ENCODE results near the gene WWOX. TPM values are rescaled to one million over a fixed set of nuclear protein-coding genes. Genes with fewer than 3 reads are reported as not detected.

Gene WWOX
- total and polyA plus RNA-seq, 2 experiments from 2014 or later: 17.0 to 39.8 TPM

DNA sequence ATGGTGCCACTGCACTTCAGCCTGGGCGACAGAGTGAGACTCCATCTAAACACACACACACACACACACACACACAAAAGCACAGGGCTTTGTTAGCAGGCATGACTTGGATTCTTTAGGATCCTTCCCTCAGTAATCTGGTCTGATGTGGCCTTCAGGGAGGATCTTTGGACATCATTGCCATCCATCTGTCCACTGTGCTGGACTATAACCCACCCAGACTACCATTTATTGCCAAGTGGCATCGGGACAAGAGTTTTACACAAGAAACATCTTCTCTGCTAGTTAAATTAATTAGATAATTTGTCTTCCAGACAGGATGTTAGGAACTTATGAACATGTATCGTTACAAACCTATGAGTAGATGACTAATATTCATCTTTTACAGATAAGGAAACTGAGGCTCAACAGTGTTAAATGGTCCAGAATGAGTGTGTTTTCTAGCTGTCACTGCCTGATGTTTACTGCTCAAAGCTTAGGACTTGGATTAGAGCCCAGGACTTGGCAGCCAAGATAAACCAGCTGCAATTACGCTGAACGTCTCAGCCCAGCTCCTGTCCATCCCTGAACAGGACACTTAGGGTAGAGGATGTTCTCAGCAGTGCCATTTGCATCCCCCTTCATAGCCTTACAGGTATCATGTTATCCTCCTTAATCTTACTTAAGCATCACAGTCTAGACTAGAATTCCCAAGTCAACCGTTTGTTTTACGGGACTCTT is 285.8 kb downstream of the WWOX start:
- Histone ChIP-seq H3K79me2 (no peaks in the 10 kb centered on the region), H3K27ac (no peak overlapping the region), H3K4me1 (ENCODE audit: insufficient read depth) (no peaks in the 10 kb centered on the region), H3K9me2 (replicated peaks; ENCODE audit: insufficient read depth) (no peaks in the 10 kb centered on the region), H3K4me2 (no peak overlapping the region), H3K4me3 (no peak overlapping the region), H3K36me3 (replicated peaks; ENCODE audit: insufficient read depth, low read depth) (no peaks in the 10 kb centered on the region), H3K27me3 (no peaks in the 10 kb centered on the region), H4K20me1 (ENCODE audit: insufficient read depth, poor library complexity, severe bottlenecking) (no peaks in the 10 kb centered on the region), H2AFZ (no peak overlapping the region), H3K9me3 (ENCODE audit: low read depth) (no peaks in the 10 kb centered on the region)
- no peak for DNase-seq (ENCODE audit: low spot score)
- 78% methylated on average over 7 of the region's 7 CpGs for WGBS (ENCODE audit: low lambda C conversion rate, missing lambda C conversion rate)
- TF ChIP-seq EZH2 (IDR thresholded peaks at IDR 0.05; ENCODE audit: borderline replicate concordance) (no peak), EZH2phosphoT487 (IDR thresholded peaks at IDR 0.05; ENCODE audit: low read depth, severe bottlenecking, unreplicated experiment) (no peak)
- TF ChIP-seq, protein P1, sequence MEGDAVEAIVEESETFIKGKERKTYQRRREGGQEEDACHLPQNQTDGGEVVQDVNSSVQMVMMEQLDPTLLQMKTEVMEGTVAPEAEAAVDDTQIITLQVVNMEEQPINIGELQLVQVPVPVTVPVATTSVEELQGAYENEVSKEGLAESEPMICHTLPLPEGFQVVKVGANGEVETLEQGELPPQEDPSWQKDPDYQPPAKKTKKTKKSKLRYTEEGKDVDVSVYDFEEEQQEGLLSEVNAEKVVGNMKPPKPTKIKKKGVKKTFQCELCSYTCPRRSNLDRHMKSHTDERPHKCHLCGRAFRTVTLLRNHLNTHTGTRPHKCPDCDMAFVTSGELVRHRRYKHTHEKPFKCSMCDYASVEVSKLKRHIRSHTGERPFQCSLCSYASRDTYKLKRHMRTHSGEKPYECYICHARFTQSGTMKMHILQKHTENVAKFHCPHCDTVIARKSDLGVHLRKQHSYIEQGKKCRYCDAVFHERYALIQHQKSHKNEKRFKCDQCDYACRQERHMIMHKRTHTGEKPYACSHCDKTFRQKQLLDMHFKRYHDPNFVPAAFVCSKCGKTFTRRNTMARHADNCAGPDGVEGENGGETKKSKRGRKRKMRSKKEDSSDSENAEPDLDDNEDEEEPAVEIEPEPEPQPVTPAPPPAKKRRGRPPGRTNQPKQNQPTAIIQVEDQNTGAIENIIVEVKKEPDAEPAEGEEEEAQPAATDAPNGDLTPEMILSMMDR (IDR thresholded peaks at IDR 0.05; ENCODE audit: poor library complexity): no peak

DNA sequence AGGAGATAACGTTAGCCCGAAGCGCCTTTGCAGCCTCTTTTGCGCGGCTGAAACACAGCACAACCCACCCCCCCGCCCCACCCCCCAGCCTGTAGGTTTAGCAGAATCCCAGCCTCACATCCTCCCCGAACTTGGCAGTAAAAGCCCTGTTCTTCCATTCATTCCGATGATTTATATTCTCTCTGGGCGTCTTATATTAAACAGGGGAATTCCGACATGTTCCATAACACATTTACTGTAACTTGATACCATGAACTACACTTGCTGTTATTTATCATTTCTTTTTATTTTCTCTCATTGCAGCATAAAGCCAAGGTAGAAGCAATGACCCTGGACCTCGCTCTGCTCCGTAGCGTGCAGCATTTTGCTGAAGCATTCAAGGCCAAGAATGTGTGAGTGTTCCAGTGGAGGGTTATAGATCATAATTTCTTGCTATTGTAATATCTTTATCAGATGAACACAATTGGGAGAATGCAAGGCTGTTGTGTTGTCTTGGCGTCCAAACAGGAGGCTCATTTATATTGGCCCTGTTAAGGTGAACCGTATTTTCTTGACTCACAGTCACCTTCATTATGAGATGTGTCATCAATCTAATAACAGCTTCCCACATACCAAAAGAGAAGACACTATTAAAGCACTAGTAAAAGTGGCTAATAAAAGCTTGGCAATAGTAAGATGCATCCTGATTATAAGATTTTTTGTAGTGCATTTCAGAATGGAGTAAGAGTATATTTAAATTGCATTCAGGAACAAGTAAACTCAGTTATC is 287.3 kb downstream of the WWOX start:
- Histone ChIP-seq H3K36me3 (replicated peaks; ENCODE audit: insufficient read depth, low read depth) (no peaks in the 10 kb centered on the region), H3K27ac (no peak overlapping the region), H3K4me1 (ENCODE audit: insufficient read depth) (no peaks in the 10 kb centered on the region), H3K4me2 (no peak overlapping the region), H2AFZ (no peak overlapping the region), H3K9me2 (replicated peaks; ENCODE audit: insufficient read depth) (no peaks in the 10 kb centered on the region), H4K20me1 (ENCODE audit: insufficient read depth, poor library complexity, severe bottlenecking) (no peaks in the 10 kb centered on the region), H3K79me2 (no peaks in the 10 kb centered on the region), H3K9me3 (ENCODE audit: low read depth) (no peaks in the 10 kb centered on the region), H3K4me3 (no peak overlapping the region), H3K27me3 (no peaks in the 10 kb centered on the region)
- 84% methylated on average over 15 of the region's 15 CpGs for WGBS (ENCODE audit: low lambda C conversion rate, missing lambda C conversion rate)
- TF ChIP-seq EZH2phosphoT487 (IDR thresholded peaks at IDR 0.05; ENCODE audit: low read depth, severe bottlenecking, unreplicated experiment): no peak
- TF ChIP-seq, protein P1 (IDR thresholded peaks at IDR 0.05; ENCODE audit: poor library complexity): no peak
- no peak for TF ChIP-seq EZH2 (IDR thresholded peaks at IDR 0.05; ENCODE audit: borderline replicate concordance)
- no peak for DNase-seq (ENCODE audit: low spot score)

DNA sequence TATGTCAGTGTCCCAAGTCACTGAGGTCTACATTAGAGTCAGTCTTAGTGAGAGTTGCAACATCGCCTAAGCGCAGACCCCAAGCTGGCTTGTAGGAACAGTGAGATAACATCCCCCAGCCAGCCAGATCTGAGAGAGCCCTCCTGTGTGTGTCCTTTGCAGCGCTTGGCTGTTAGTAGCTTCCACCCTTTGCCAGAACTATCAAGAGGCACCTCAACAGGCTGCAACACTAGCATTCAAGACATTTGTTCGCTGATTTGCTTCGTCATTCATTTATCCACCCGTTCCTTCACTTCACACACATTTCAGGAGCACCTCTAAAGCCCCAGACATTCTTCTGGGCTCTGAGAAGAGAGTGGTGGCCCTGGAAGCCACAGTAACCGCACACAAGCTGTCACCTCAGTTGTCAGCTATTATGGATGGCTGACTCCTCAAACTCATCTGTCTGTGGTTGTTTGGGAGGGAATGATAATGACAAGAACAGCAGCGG is 289.6 kb downstream of the WWOX start:
- Histone ChIP-seq H3K4me3 (no peak overlapping the region), H3K9me2 (replicated peaks; ENCODE audit: insufficient read depth) (no peaks in the 10 kb centered on the region), H2AFZ (no peak overlapping the region), H4K20me1 (ENCODE audit: insufficient read depth, poor library complexity, severe bottlenecking) (no peaks in the 10 kb centered on the region), H3K36me3 (replicated peaks; ENCODE audit: insufficient read depth, low read depth) (no peaks in the 10 kb centered on the region), H3K4me1 (ENCODE audit: insufficient read depth) (no peaks in the 10 kb centered on the region), H3K79me2 (no peaks in the 10 kb centered on the region), H3K27me3 (no peaks in the 10 kb centered on the region), H3K9me3 (ENCODE audit: low read depth) (no peaks in the 10 kb centered on the region), H3K27ac (no peak overlapping the region), H3K4me2 (no peak overlapping the region)
- DNase-seq (ENCODE audit: low spot score): no peak
- TF ChIP-seq EZH2 (IDR thresholded peaks at IDR 0.05; ENCODE audit: borderline replicate concordance) (no peak), EZH2phosphoT487 (IDR thresholded peaks at IDR 0.05; ENCODE audit: low read depth, severe bottlenecking, unreplicated experiment) (no peak)
- TF ChIP-seq, protein P1 (IDR thresholded peaks at IDR 0.05; ENCODE audit: poor library complexity): no peak
- 82% methylated on average over 8 of the region's 8 CpGs for WGBS (ENCODE audit: low lambda C conversion rate, missing lambda C conversion rate)

All from hepatocyte (in vitro differentiated cells).